Measurements from ENCODE around the gene FCAMR. TPM values are rescaled to one million over a fixed set of nuclear protein-coding genes. Genes with fewer than 3 reads are reported as not detected.

Gene FCAMR
- total and polyA plus RNA-seq, 9 donors, result not detected

GRCh38 chr1:206958144-206958543, 12.1 kb downstream of the FCAMR start:
- no peak overlapping the region for H3K27ac ChIP-seq
- H3K9me3 ChIP-seq, result no peaks in the 10 kb centered on the region
- TF ChIP-seq EP300 (IDR thresholded peaks at IDR 0.05) (no peak), CTCF (IDR thresholded peaks at IDR 0.05) (no peak), POLR2A (IDR thresholded peaks at IDR 0.05) (no peak)
- intact Hi-C loops (cut with DNase I), result no loop called here
- H3K4me1 ChIP-seq (ENCODE audit: insufficient read depth), result no peaks in the 10 kb centered on the region
- H3K4me3 ChIP-seq, result no peak overlapping the region
- 69 to 92% (median 86%) methylated on average over 2 of the region's 2 CpGs for WGBS, 3 donors
- H3K27me3 ChIP-seq, result no peaks in the 10 kb centered on the region
- no peak for DNase-seq
- no peaks in the 10 kb centered on the region for H3K36me3 ChIP-seq

GRCh38 chr1:206957639-206958038, 12.6 kb downstream of the FCAMR start:
- H3K27ac ChIP-seq, result no peak overlapping the region
- TF ChIP-seq POLR2A (IDR thresholded peaks at IDR 0.05) (no peak), CTCF (IDR thresholded peaks at IDR 0.05) (no peak), EP300 (IDR thresholded peaks at IDR 0.05) (no peak)
- WGBS, 3 donors, result 67 to 71% (median 68%) methylated on average over 5 of the region's 5 CpGs
- intact Hi-C loops (cut with DNase I), result no loop called here
- no peaks in the 10 kb centered on the region for H3K4me1 ChIP-seq (ENCODE audit: insufficient read depth)
- H3K27me3 ChIP-seq, result no peaks in the 10 kb centered on the region
- H3K4me3 ChIP-seq, result no peak overlapping the region
- DNase-seq, result no peak
- H3K9me3 ChIP-seq, result no peaks in the 10 kb centered on the region
- no peaks in the 10 kb centered on the region for H3K36me3 ChIP-seq

- Histone ChIP-seq H3K4me1 (ENCODE audit: insufficient read depth) (no peaks in the 10 kb centered on the region), H3K4me3 (no peak overlapping the region), H3K36me3 (no peaks in the 10 kb centered on the region), H3K27me3 (no peaks in the 10 kb centered on the region), H3K9me3 (no peaks in the 10 kb centered on the region), H3K27ac (no peak overlapping the region)
- 52 to 68% (median 61%) methylated on average over 11 of the region's 11 CpGs for WGBS, 3 donors
- DNase-seq, result no peak
- intact Hi-C loops (cut with DNase I), result no loop called here
- TF ChIP-seq POLR2A (IDR thresholded peaks at IDR 0.05), result no peak
- TF ChIP-seq CTCF (IDR thresholded peaks at IDR 0.05), result no peak
- TF ChIP-seq EP300 (IDR thresholded peaks at IDR 0.05), result no peak
Measured at GRCh38 chr1:206955476-206956451, 14.5 kb downstream of the FCAMR start.

GRCh38 chr1:206954459-206955342, 15.6 kb downstream of the FCAMR start:
- no peak for DNase-seq
- H3K27ac ChIP-seq, result no peak overlapping the region
- no peaks in the 10 kb centered on the region for H3K27me3 ChIP-seq
- H3K9me3 ChIP-seq, result no peaks in the 10 kb centered on the region
- WGBS, 3 donors, result 78 to 79% (median 78%) methylated on average over 10 of the region's 10 CpGs
- TF ChIP-seq EP300 (IDR thresholded peaks at IDR 0.05) (no peak), CTCF (IDR thresholded peaks at IDR 0.05) (no peak), POLR2A (IDR thresholded peaks at IDR 0.05) (no peak)
- H3K4me3 ChIP-seq, result no peak overlapping the region
- H3K36me3 ChIP-seq, result no peaks in the 10 kb centered on the region
- no peaks in the 10 kb centered on the region for H3K4me1 ChIP-seq (ENCODE audit: insufficient read depth)
- intact Hi-C loops (cut with DNase I), result no loop called here
